PC-9 (cell line): Measurements from ENCODE around the gene ETFA. TPM values are rescaled to one million over a fixed set of nuclear protein-coding genes. Genes with fewer than 3 reads are reported as not detected.

Experiments
- BruUV-seq: library from RNA; stranded (reverse); fragments of 400-500 nt; replicated peaks from 2 replicates; lab custom pipeline; 2021; lab: Mats Ljungman, UMichigan
- CTCF ChIA-PET: fragments of 300-600 bp; sonication (Branson Sonifier 250); formaldehyde crosslinking; loops from one replicate; lab custom pipeline; 2022; ENCODE audit warnings: antibody characterized with exemption; lab: Charles Lee
- POLR2A ChIA-PET: fragments of 300-600 bp; sonication (Branson Sonifier 250); formaldehyde crosslinking; loops from one replicate; lab custom pipeline; 2022; ENCODE audit warnings: antibody characterized with exemption; ENCODE audit not compliant: unreplicated experiment; lab: Charles Lee
- DNase-seq, 2 experiments: peaks; one replicate each; pipeline versions ENCODE4 v3.0.0 to v3.0.0-alpha.2; 2015 to 2022; ENCODE audit warnings: mixed read lengths in 1 of 2
- H2AFZ ChIP-seq: fragments of 200-600 bp; sonication (generic); 2 replicates; pipeline ENCODE4 v1.8.1; 2017; ENCODE audit warnings: antibody characterized with exemption
- H3F3A ChIP-seq: fragments of 200-600 bp; sonication (generic); 2 replicates; pipeline ENCODE4 v1.8.1; 2017; ENCODE audit warnings: antibody characterized with exemption, mild to moderate bottlenecking, low read depth; ENCODE audit not compliant: insufficient read depth
- H3K27ac ChIP-seq: fragments of 200-600 bp; sonication (generic); 2 replicates; pipeline ENCODE4 v1.6.1; 2016; ENCODE audit warnings: mixed run types
- H3K27me3 ChIP-seq: fragments of 200-600 bp; sonication (generic); 2 replicates; pipeline ENCODE4 v1.6.1; 2016; ENCODE audit warnings: low read depth, mixed run types; ENCODE audit not compliant: insufficient read depth
- H3K36me3 ChIP-seq: fragments of 200-600 bp; sonication (generic); 2 replicates; pipeline ENCODE4 v1.6.1; 2016; ENCODE audit warnings: low read depth, mixed run types
- H3K4me1 ChIP-seq: fragments of 200-600 bp; sonication (generic); replicated peaks from 2 replicates; pipeline ENCODE4 v1.6.1; 2016; ENCODE audit warnings: mixed run types; ENCODE audit not compliant: insufficient read depth
- H3K4me2 ChIP-seq: fragments of 200-600 bp; sonication (generic); 2 replicates; pipeline ENCODE4 v1.6.1; 2017; ENCODE audit warnings: mixed run types
- H3K4me3 ChIP-seq: fragments of 200-600 bp; sonication (generic); 2 replicates; pipeline ENCODE4 v1.6.1; 2016; ENCODE audit warnings: mixed run types
- H3K79me2 ChIP-seq: fragments of 200-600 bp; sonication (generic); 2 replicates; pipeline ENCODE4 v1.6.1; 2017; ENCODE audit warnings: low read depth, mixed run types
- H3K9me2 ChIP-seq: fragments of 200-600 bp; sonication (generic); 2 replicates; pipeline ENCODE4 v1.8.1; 2017; ENCODE audit warnings: mild to moderate bottlenecking; ENCODE audit not compliant: insufficient read depth
- H3K9me3 ChIP-seq: fragments of 200-600 bp; sonication (generic); 2 replicates; pipeline ENCODE4 v1.8.1; 2016; ENCODE audit warnings: low read depth; ENCODE audit not compliant: insufficient read depth
- H4K20me1 ChIP-seq: fragments of 200-600 bp; sonication (generic); 2 replicates; pipeline ENCODE4 v1.8.1; 2017; ENCODE audit not compliant: insufficient read depth
- CTCF ChIP-seq: fragments of 200-600 bp; sonication (generic); conservative IDR thresholded peaks from 2 replicates; pipeline ENCODE4 v1.6.1; 2017; ENCODE audit warnings: mixed run types, antibody characterized with exemption, mild to moderate bottlenecking, moderate library complexity
- EZH2 ChIP-seq: fragments of 200-600 bp; sonication (generic); IDR thresholded peaks from 2 replicates; pipeline ENCODE4 v1.8.0; 2017; ENCODE audit warnings: antibody characterized with exemption, low read depth
- intact Hi-C: fragments of 100-400 bp; cut with micrococcal nuclease; formaldehyde crosslinking; loops from one replicate; pipeline ENCODE4 v1.10.0; 2022; ENCODE audit not compliant: unreplicated experiment
- total RNA-seq: library from RNA; stranded (reverse); gene quantifications from 2 replicates; pipeline ENCODE4 v1.2.3, GENCODE V29; 2021

The ETFA gene
- total RNA-seq, 1 experiment from 2014 or later: 187 TPM

- no TSS peak for BruUV-seq
- no peak overlapping the region for H2AFZ ChIP-seq
- TF ChIP-seq CTCF (no peak), EZH2 (no peak)
- H3K9me3 ChIP-seq: no peaks in the 10 kb centered on the region
- H3K27ac ChIP-seq: no peak overlapping the region
- peaks cover 26% of the 10 kb centered on the region; the same call in 1 of the 2 replicates for H3F3A ChIP-seq
- no peaks in the 10 kb centered on the region for H3K9me2 ChIP-seq
- H3K4me2 ChIP-seq: no peak overlapping the region
- H3K27me3 ChIP-seq: no peaks in the 10 kb centered on the region
- ChIA-PET POLR2A (no interaction called here), CTCF (no interaction called here)
- no peak overlapping the region for H3K4me3 ChIP-seq
- 0 out of 2 replicates have a peak, but pooled peaks cover 5% of the 10 kb centered on the region for H4K20me1 ChIP-seq
- intact Hi-C loops: loop anchor here (2.0 kb wide), 1 partner anchor 19 kb away; no protein-coding TSS in a partner anchor
- DNase-seq: no peak
- peaks cover 12% of the 10 kb centered on the region; the same call in 1 of the 2 replicates for H3K79me2 ChIP-seq
- peaks cover 31% of the 10 kb centered on the region for H3K4me1 ChIP-seq
- H3K36me3 ChIP-seq: 0 out of 2 replicates have a peak, but pooled peaks cover 14% of the 10 kb centered on the region
Measured at GRCh38 chr15:76215634-76216033, 95.6 kb downstream of the ETFA start.

GRCh38 chr15:76209942-76210341, 101.3 kb downstream of the ETFA start:
- ChIA-PET POLR2A (no interaction called here), CTCF (no interaction called here)
- Histone ChIP-seq H3K4me2 (no peak overlapping the region), H3K79me2 (no peaks in the 10 kb centered on the region), H3K9me2 (no peaks in the 10 kb centered on the region), H3K4me3 (no peak overlapping the region), H3K9me3 (no peaks in the 10 kb centered on the region), H3K36me3 (0 out of 2 replicates have a peak, but pooled peaks cover under 1% of the 10 kb centered on the region), H3F3A (no peaks in the 10 kb centered on the region), H3K27ac (no peak overlapping the region), H3K27me3 (no peaks in the 10 kb centered on the region), H2AFZ (no peak overlapping the region), H3K4me1 (no peaks in the 10 kb centered on the region), H4K20me1 (no peaks in the 10 kb centered on the region)
- no TSS peak for BruUV-seq
- DNase-seq: no peak
- intact Hi-C loops: no loop called here
- TF ChIP-seq CTCF: no peak
- TF ChIP-seq EZH2: no peak

DNA sequence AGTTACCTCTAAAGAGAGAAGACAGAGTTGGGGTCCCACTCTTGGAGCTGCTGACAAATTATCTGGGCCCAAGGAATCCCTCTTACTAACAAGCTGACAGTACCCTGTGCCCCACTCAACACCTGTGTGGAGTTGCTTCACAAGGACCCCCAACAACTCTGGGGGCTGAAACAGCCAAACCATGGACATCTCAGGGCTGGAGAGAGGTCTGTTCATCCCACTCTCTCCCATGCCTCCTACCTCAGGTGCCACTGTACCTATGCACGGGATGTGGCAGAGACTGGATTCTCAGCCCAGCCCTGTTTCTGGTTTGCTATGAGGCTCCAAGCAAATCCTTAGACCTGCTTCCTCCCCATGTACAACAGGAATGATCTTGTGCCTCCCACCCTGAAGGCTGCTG, 101.7 kb downstream of the ETFA start:
- H3K79me2 ChIP-seq: no peaks in the 10 kb centered on the region
- intact Hi-C loops: no loop called here
- no peak overlapping the region for H3K4me2 ChIP-seq
- no peaks in the 10 kb centered on the region for H3K9me3 ChIP-seq
- no peak overlapping the region for H3K27ac ChIP-seq
- H2AFZ ChIP-seq: no peak overlapping the region
- H3K36me3 ChIP-seq: no peaks in the 10 kb centered on the region
- no peaks in the 10 kb centered on the region for H3K27me3 ChIP-seq
- no peak for TF ChIP-seq EZH2
- no peak for TF ChIP-seq CTCF
- CTCF ChIA-PET: no interaction called here
- POLR2A ChIA-PET: no interaction called here
- H3F3A ChIP-seq: no peaks in the 10 kb centered on the region
- H3K4me1 ChIP-seq: no peaks in the 10 kb centered on the region
- no peak for DNase-seq
- no peaks in the 10 kb centered on the region for H4K20me1 ChIP-seq
- no peak overlapping the region for H3K4me3 ChIP-seq
- no TSS peak for BruUV-seq
- no peaks in the 10 kb centered on the region for H3K9me2 ChIP-seq
